Kidney epithelial cell (primary cell): Measurements from ENCODE around the gene THBS3. TPM values are rescaled to one million over a fixed set of nuclear protein-coding genes. Genes with fewer than 3 reads are reported as not detected.

Experiments used
- DNase-seq: peaks from one replicate; pipeline ENCODE4 v3.0.0-alpha.2; 2010; ENCODE audit warnings: low read depth
- H3K27me3 ChIP-seq: 2 replicates; pipeline ENCODE4 v1.6.0; 2011; ENCODE audit warnings: low read length; ENCODE audit not compliant: control insufficient read depth, insufficient read depth
- H3K36me3 ChIP-seq: 2 replicates; pipeline ENCODE4 v1.5.1; 2011; ENCODE audit warnings: low read length; ENCODE audit not compliant: control insufficient read depth, insufficient read depth
- H3K4me3 ChIP-seq: 2 replicates; pipeline ENCODE4 v1.5.1; 2011; ENCODE audit warnings: low read depth, mild to moderate bottlenecking, control low read depth, low read length
- CTCF ChIP-seq: IDR thresholded peaks from 2 replicates; pipeline ENCODE4 v1.5.1; 2011; ENCODE audit warnings: mild to moderate bottlenecking, moderate library complexity, low read length, control low read depth, inconsistent platforms; ENCODE audit not compliant: insufficient read depth, poor library complexity, severe bottlenecking
- total RNA-seq: library from RNA; depleted of rRNA; stranded (reverse); fragments of >200 nt; gene quantifications from 2 replicates; pipeline ENCODE4 v1.2.3, GENCODE V29; 2015

THBS3 gene
- total RNA-seq, 1 donor from 2014 or later = 51.5 TPM

- Histone ChIP-seq H3K27me3 (no peaks in the 10 kb centered on the region), H3K36me3 (peaks cover 10% of the 10 kb centered on the region), H3K4me3 (no peak overlapping the region)
- no peak for DNase-seq
- no peak for TF ChIP-seq CTCF
These were observed 30.3 kb downstream of the THBS3 start for GRCh38 chr1:155177192-155177917.

GRCh38 chr1:155176544-155177071, 31.1 kb downstream of the THBS3 start:
- peak; percentile 91 for TF ChIP-seq CTCF
- no peak for DNase-seq
- no peaks in the 10 kb centered on the region for H3K27me3 ChIP-seq
- no peak overlapping the region for H3K4me3 ChIP-seq
- H3K36me3 ChIP-seq = peaks cover 8% of the 10 kb centered on the region

- Histone ChIP-seq H3K36me3 (peaks cover 8% of the 10 kb centered on the region), H3K4me3 (no peak overlapping the region), H3K27me3 (no peaks in the 10 kb centered on the region)
- peak; percentile 41 for TF ChIP-seq CTCF
- no peak for DNase-seq
These were observed 31.7 kb downstream of the THBS3 start for GRCh38 chr1:155175927-155176371.

- Histone ChIP-seq H3K27me3 (no peaks in the 10 kb centered on the region), H3K4me3 (peak overlapping the region; percentile 85), H3K36me3 (peaks cover 8% of the 10 kb centered on the region)
- DNase-seq = no peak
- TF ChIP-seq CTCF = no peak
These were observed 32.3 kb downstream of the THBS3 start for GRCh38 chr1:155175281-155175926.

- Histone ChIP-seq H3K4me3 (peak overlapping the region; percentile 85), H3K27me3 (no peaks in the 10 kb centered on the region), H3K36me3 (peaks cover 5% of the 10 kb centered on the region)
- TF ChIP-seq CTCF = no peak
- no peak for DNase-seq
These were observed 33.1 kb downstream of the THBS3 start for GRCh38 chr1:155174324-155175280.
